ENCODE results near the gene FEM1C.

- TF ChIP-seq CTCF (IDR thresholded peaks at IDR 0.05; ENCODE audit: insufficient read depth, low read length) (no peak), GABPA (IDR thresholded peaks at IDR 0.05; ENCODE audit: low read depth) (no peak), REST (IDR thresholded peaks at IDR 0.05; ENCODE audit: insufficient replicate concordance, low read depth) (no peak), POLR2AphosphoS5 (IDR thresholded peaks at IDR 0.05; ENCODE audit: low read depth) (no peak), SPI1 (IDR thresholded peaks at IDR 0.05; ENCODE audit: borderline replicate concordance, low read depth) (no peak)
Measured at GRCh38 chr5:115541611-115542010, 3.0 kb downstream of the FEM1C start.
